ENCODE data around the gene PHF10. TPM values are rescaled to one million over a fixed set of nuclear protein-coding genes. Genes with fewer than 3 reads are reported as not detected.

PHF10 gene
- total RNA-seq, 1 donor from 2014 or later: 16.6 TPM

- no peaks in the 10 kb centered on the region for H3K27me3 ChIP-seq
- H3K9me3 ChIP-seq: no peaks in the 10 kb centered on the region
- no peak overlapping the region for H3K4me3 ChIP-seq
- intact Hi-C loops (cut with DNase I): no loop called here
- no peaks in the 10 kb centered on the region for H3K4me1 ChIP-seq
- H3K36me3 ChIP-seq: no peaks in the 10 kb centered on the region
- DNase-seq (ENCODE audit: low spot score in 2 of 2): no peak
- TF ChIP-seq CTCF (IDR thresholded peaks at IDR 0.05): no peak
- no peak overlapping the region for H3K27ac ChIP-seq
Measured at GRCh38 chr6:169741344-169741743, 17.0 kb upstream of the PHF10 start.

- no peak overlapping the region for H3K27ac ChIP-seq
- H3K9me3 ChIP-seq: no peaks in the 10 kb centered on the region
- no peaks in the 10 kb centered on the region for H3K27me3 ChIP-seq
- no peaks in the 10 kb centered on the region for H3K4me1 ChIP-seq
- H3K36me3 ChIP-seq: no peaks in the 10 kb centered on the region
- DNase-seq (ENCODE audit: low spot score in 2 of 2): no peak
- intact Hi-C loops (cut with DNase I): no loop called here
- H3K4me3 ChIP-seq: no peak overlapping the region
- no peak for TF ChIP-seq CTCF (IDR thresholded peaks at IDR 0.05)
Measured at GRCh38 chr6:169738976-169739529, 14.8 kb upstream of the PHF10 start.

GRCh38 chr6:169738204-169738975 lies 14.1 kb upstream of the PHF10 start:
- DNase-seq (ENCODE audit: low spot score in 2 of 2): no peak
- H3K9me3 ChIP-seq: no peaks in the 10 kb centered on the region
- no peaks in the 10 kb centered on the region for H3K27me3 ChIP-seq
- H3K36me3 ChIP-seq: no peaks in the 10 kb centered on the region
- no peak overlapping the region for H3K4me3 ChIP-seq
- intact Hi-C loops (cut with DNase I): no loop called here
- no peak for TF ChIP-seq CTCF (IDR thresholded peaks at IDR 0.05)
- H3K4me1 ChIP-seq: no peaks in the 10 kb centered on the region
- H3K27ac ChIP-seq: no peak overlapping the region

- intact Hi-C loops (cut with DNase I): no loop called here
- DNase-seq (ENCODE audit: low spot score in 2 of 2): no peak
- Histone ChIP-seq H3K27me3 (no peaks in the 10 kb centered on the region), H3K4me3 (no peak overlapping the region), H3K9me3 (no peaks in the 10 kb centered on the region), H3K36me3 (no peaks in the 10 kb centered on the region), H3K27ac (no peak overlapping the region), H3K4me1 (peaks cover 0 to 2% of the 10 kb centered on the region in 2 donors)
- TF ChIP-seq CTCF (IDR thresholded peaks at IDR 0.05): no peak
Measured at GRCh38 chr6:169729961-169730360, 5.7 kb upstream of the PHF10 start.

GRCh38 chr6:169726963-169727362 lies 2.7 kb upstream of the PHF10 start:
- Histone ChIP-seq H3K36me3 (no peaks in the 10 kb centered on the region), H3K27ac (no peak overlapping the region), H3K4me1 (peaks cover 4 to 9% of the 10 kb centered on the region in 2 donors), H3K27me3 (no peaks in the 10 kb centered on the region), H3K4me3 (no peak overlapping the region), H3K9me3 (no peaks in the 10 kb centered on the region)
- DNase-seq (ENCODE audit: low spot score in 2 of 2): no peak
- no peak for TF ChIP-seq CTCF (IDR thresholded peaks at IDR 0.05)
- intact Hi-C loops (cut with DNase I): no loop called here

Data from ascending aorta (tissue), 2 donors.